ENCODE results near the gene DDX39B. TPM values are rescaled to one million over a fixed set of nuclear protein-coding genes. Genes with fewer than 3 reads are reported as not detected.
A peak's percentile ranks its signal among the peaks of the same experiment; 100 is the strongest.

Gene DDX39B
- total and polyA plus RNA-seq, 9 of the 15 experiments (the other 6 are each of a cell fraction or from before 2014, with no cell fraction given): 479 to 869 (median 592) TPM

DNA sequence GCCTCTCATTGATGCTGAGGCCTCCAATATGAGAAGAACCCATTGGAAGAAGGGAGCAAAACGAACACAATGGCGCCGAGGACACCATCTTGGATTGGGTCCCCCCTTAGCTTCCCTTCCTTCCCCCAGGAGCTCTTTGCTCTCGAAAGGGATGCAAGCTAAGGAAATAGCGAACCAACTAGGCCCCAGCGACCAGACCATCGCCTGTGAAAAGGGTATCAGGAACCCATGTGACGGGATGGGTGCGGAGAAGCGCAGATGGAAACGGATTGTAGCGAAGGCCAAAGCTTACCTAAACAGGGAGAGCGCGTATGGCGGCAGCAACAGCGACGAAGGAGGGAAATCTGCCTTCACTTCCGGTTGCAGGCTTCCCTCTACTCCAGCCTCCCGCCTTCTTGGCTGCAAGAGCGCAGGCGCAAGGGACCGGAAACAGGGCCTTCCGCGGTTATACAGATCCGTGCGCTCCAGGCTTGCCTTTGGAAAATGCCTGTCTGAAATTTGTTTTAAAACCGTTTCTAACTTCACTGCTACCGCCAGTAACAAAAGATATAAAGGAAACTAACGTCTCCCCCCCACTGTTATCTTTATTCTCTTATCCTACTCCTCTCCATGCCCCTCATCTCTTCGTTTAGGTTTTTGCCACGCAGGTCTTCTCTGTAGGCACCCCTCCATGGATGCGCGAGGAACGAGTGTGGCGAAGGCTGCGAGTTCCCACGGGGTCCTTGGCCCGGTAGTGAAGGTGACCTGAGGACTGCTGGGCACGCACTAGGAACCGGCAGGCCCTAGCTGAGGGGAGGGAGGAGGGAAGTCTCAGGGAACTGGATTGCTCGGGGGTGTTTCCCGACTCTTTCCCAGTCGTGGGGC is at the start of gene DDX39B (continued):
- TF ChIP-seq, protein P1, sequence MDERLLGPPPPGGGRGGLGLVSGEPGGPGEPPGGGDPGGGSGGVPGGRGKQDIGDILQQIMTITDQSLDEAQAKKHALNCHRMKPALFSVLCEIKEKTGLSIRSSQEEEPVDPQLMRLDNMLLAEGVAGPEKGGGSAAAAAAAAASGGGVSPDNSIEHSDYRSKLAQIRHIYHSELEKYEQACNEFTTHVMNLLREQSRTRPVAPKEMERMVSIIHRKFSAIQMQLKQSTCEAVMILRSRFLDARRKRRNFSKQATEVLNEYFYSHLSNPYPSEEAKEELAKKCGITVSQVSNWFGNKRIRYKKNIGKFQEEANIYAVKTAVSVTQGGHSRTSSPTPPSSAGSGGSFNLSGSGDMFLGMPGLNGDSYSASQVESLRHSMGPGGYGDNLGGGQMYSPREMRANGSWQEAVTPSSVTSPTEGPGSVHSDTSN (CRISPR knock-in tag; IDR thresholded peaks at IDR 0.05; ENCODE audit: low read depth): no peak
- TF ChIP-seq, protein P1 (tag; conservative IDR thresholded peaks at IDR 0.05; ENCODE audit: low read depth): no peak
- TF ChIP-seq HNRNPK (IDR thresholded peaks at IDR 0.05; ENCODE audit: low read depth, low read length, poor library complexity, severe bottlenecking) (no peak), NONO (IDR thresholded peaks at IDR 0.05; ENCODE audit: low read depth in 2 of 2, low read length in 1 of 2) (no peak; a peak in 1 of 4 replicates), ZNF589 (CRISPR knock-in tag; IDR thresholded peaks at IDR 0.05; ENCODE audit: low read depth) (peak; percentile 86), ZNF780A (CRISPR knock-in tag; IDR thresholded peaks at IDR 0.05) (no peak), TGIF2 (CRISPR knock-in tag; IDR thresholded peaks at IDR 0.05) (no peak; the same call in 1 of the 2 replicates), ZBTB8A (IDR thresholded peaks at IDR 0.05; ENCODE audit: partially characterized antibody) (peak; percentile 76), ZBTB17 (CRISPR knock-in tag; IDR thresholded peaks at IDR 0.05) (peak; percentile 77; the same call in 1 of the 2 replicates), NELFE (IDR thresholded peaks at IDR 0.05; ENCODE audit: insufficient read depth, insufficient read length) (no peak), RFX7 (CRISPR knock-in tag; IDR thresholded peaks at IDR 0.05) (no peak), KDM4B (IDR thresholded peaks at IDR 0.05; ENCODE audit: borderline replicate concordance in 2 of 2, low read depth in 1 of 2) (peak in 1 of 2 experiments; percentile 91; a peak in 1 of 4 replicates), NCOR1 (IDR thresholded peaks at IDR 0.05) (peak; percentile 59), TBL1XR1 (IDR thresholded peaks at IDR 0.05; ENCODE audit: low read length in 2 of 2) (peak; percentile 16 to 63; a peak in 3 of 4 replicates), ZNF232 (CRISPR knock-in tag; IDR thresholded peaks at IDR 0.05) (no peak), PHB2 (IDR thresholded peaks at IDR 0.05; ENCODE audit: low read depth) (no peak), POLR3G (IDR thresholded peaks at IDR 0.05; ENCODE audit: extremely low read depth, insufficient read length, insufficient replicate concordance) (no peak)
- TF ChIP-seq, protein P2, sequence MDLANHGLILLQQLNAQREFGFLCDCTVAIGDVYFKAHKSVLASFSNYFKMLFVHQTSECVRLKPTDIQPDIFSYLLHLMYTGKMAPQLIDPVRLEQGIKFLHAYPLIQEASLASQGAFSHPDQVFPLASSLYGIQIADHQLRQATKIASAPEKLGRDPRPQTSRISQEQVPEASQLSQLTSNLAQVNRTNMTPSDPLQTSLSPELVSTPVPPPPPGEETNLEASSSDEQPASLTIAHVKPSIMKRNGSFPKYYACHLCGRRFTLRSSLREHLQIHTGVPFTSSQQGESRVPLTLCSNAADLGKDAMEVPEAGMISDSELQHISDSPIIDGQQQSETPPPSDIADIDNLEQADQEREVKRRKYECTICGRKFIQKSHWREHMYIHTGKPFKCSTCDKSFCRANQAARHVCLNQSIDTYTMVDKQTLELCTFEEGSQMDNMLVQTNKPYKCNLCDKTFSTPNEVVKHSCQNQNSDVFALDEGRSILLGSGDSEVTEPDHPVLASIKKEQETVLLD (IDR thresholded peaks at IDR 0.05): peak; percentile 89
- TF ChIP-seq, protein P3, sequence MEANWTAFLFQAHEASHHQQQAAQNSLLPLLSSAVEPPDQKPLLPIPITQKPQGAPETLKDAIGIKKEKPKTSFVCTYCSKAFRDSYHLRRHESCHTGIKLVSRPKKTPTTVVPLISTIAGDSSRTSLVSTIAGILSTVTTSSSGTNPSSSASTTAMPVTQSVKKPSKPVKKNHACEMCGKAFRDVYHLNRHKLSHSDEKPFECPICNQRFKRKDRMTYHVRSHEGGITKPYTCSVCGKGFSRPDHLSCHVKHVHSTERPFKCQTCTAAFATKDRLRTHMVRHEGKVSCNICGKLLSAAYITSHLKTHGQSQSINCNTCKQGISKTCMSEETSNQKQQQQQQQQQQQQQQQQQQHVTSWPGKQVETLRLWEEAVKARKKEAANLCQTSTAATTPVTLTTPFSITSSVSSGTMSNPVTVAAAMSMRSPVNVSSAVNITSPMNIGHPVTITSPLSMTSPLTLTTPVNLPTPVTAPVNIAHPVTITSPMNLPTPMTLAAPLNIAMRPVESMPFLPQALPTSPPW (CRISPR knock-in tag; IDR thresholded peaks at IDR 0.05): peak; percentile 62
- TF ChIP-seq, protein P4, sequence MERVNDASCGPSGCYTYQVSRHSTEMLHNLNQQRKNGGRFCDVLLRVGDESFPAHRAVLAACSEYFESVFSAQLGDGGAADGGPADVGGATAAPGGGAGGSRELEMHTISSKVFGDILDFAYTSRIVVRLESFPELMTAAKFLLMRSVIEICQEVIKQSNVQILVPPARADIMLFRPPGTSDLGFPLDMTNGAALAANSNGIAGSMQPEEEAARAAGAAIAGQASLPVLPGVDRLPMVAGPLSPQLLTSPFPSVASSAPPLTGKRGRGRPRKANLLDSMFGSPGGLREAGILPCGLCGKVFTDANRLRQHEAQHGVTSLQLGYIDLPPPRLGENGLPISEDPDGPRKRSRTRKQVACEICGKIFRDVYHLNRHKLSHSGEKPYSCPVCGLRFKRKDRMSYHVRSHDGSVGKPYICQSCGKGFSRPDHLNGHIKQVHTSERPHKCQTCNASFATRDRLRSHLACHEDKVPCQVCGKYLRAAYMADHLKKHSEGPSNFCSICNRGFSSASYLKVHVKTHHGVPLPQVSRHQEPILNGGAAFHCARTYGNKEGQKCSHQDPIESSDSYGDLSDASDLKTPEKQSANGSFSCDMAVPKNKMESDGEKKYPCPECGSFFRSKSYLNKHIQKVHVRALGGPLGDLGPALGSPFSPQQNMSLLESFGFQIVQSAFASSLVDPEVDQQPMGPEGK (CRISPR knock-in tag; IDR thresholded peaks at IDR 0.05; ENCODE audit: borderline replicate concordance): no peak
